ENCODE results near the gene CRELD2.

Gene CRELD2

GRCh38 chr22:49929211-49929979, 11.0 kb downstream of the CRELD2 start:
- H3K4me3 ChIP-seq (ENCODE audit: low read depth, low read length): no peak overlapping the region
- no peaks in the 10 kb centered on the region for H3K9me3 ChIP-seq
- H3K27me3 ChIP-seq: peaks cover 2% of the 10 kb centered on the region; the same call in 1 of the 2 replicates
- peak; percentile 76 for DNase-seq
- no peaks in the 10 kb centered on the region for H3K36me3 ChIP-seq
- peak; percentile 37 for TF ChIP-seq CTCF (IDR thresholded peaks at IDR 0.05; ENCODE audit: low read depth, low read length)
- H3K4me1 ChIP-seq: peaks cover 12% of the 10 kb centered on the region; the same call in 1 of the 2 replicates

GRCh38 chr22:49929994-49930575, 11.7 kb downstream of the CRELD2 start:
- no peak for TF ChIP-seq CTCF (IDR thresholded peaks at IDR 0.05; ENCODE audit: low read depth, low read length)
- H3K4me1 ChIP-seq: peaks cover 12% of the 10 kb centered on the region; the same call in 1 of the 2 replicates
- no peak overlapping the region for H3K4me3 ChIP-seq (ENCODE audit: low read depth, low read length)
- H3K36me3 ChIP-seq: no peaks in the 10 kb centered on the region
- no peaks in the 10 kb centered on the region for H3K9me3 ChIP-seq
- DNase-seq: no peak
- H3K27me3 ChIP-seq: peaks cover 2% of the 10 kb centered on the region; the same call in 1 of the 2 replicates

GRCh38 chr22:49930596-49931412, 12.4 kb downstream of the CRELD2 start:
- no peaks in the 10 kb centered on the region for H3K9me3 ChIP-seq
- no peaks in the 10 kb centered on the region for H3K36me3 ChIP-seq
- H3K4me3 ChIP-seq (ENCODE audit: low read depth, low read length): no peak overlapping the region
- peaks cover 2% of the 10 kb centered on the region; the same call in 1 of the 2 replicates for H3K27me3 ChIP-seq
- peak; percentile 89 for TF ChIP-seq CTCF (IDR thresholded peaks at IDR 0.05; ENCODE audit: low read depth, low read length)
- peak; percentile 81 for DNase-seq
- peaks cover 12% of the 10 kb centered on the region; the same call in 1 of the 2 replicates for H3K4me1 ChIP-seq

GRCh38 chr22:49933236-49934159, 15.1 kb downstream of the CRELD2 start:
- Histone ChIP-seq H3K4me1 (peaks cover 25% of the 10 kb centered on the region), H3K4me3 (ENCODE audit: low read depth, low read length) (no peak overlapping the region), H3K27me3 (peaks cover 2% of the 10 kb centered on the region; the same call in 1 of the 2 replicates), H3K9me3 (no peaks in the 10 kb centered on the region), H3K36me3 (no peaks in the 10 kb centered on the region)
- DNase-seq: no peak
- no peak for TF ChIP-seq CTCF (IDR thresholded peaks at IDR 0.05; ENCODE audit: low read depth, low read length)

- no peak for DNase-seq
- Histone ChIP-seq H3K4me1 (peaks cover 25% of the 10 kb centered on the region), H3K27me3 (no peaks in the 10 kb centered on the region; the same call in 1 of the 2 replicates), H3K9me3 (no peaks in the 10 kb centered on the region), H3K36me3 (no peaks in the 10 kb centered on the region), H3K4me3 (ENCODE audit: low read depth, low read length) (no peak overlapping the region)
- TF ChIP-seq CTCF (IDR thresholded peaks at IDR 0.05; ENCODE audit: low read depth, low read length): no peak
Observed at GRCh38 chr22:49934160-49934890, 15.9 kb downstream of the CRELD2 start.
